CD4-positive, alpha-beta T cell treated with Interleukin-17A for 1 hour (primary cell): ENCODE measurements around the gene IQGAP2.
"Not testable (repeated sequence)": the region's sequence is repeated elsewhere in the genome, so short reads cannot be mapped to it uniquely, and the experiment has no call there.

Experiments
- DNase-seq: peaks from one replicate; pipeline ENCODE4 v3.0.0-alpha.2; 2020

Gene IQGAP2

DNA sequence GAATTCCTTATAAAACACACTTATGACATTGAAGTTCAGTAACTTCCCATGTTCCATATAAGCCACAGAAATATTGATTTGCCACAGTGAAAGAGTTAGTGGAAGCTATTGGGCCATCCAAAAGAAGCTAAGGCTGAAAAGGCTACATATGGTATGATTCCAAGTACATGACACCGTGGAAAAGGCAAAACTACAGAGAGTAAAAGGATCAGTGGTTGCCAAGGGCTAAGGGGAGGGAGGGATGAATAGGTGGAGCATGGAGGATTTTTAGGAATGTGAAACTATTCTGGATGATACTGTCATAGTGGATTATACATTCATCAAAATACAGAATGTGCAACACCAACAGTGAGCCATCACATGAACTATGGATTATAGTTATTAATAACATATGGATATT lies 110.4 kb downstream of the IQGAP2 start:
- no peak for DNase-seq

DNA sequence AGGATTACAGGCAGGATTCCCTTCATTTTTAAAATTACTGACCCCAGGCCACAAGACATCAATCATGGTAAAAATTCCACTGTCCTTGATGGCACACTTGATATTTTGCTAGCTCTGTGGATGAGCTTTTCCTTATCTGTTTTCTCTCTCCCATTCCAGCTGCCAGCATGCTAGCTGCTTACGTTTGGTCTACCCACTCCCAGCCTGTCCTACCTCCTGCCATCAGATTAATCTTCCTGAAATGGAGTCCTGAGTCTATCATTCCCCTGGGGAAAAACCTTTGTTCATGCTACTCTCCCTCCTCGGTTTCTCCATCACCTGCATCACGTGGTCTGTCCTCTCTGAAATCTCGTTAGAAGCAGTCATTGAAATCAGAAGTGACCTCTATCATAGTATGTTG lies 111.2 kb downstream of the IQGAP2 start:
- no peak for DNase-seq

DNA sequence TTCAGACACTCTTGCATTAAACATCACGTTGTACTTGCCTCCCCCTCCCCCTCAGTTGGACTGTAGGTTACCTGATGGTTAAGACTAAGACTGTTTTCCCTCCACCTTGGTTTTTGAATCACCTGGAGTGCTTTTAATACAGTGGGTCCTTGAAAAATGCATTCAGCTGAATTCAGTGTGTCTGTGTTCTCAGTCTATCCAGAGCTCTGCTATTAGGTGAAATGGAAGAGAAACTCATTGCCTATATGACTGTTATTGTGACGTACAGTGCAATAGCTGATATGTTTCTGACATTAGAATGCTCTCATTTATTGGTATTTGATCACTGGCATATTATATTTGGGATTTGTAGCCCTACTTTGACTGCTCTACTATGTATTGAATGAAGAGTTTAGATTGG lies 111.6 kb downstream of the IQGAP2 start:
- no peak for DNase-seq

DNA sequence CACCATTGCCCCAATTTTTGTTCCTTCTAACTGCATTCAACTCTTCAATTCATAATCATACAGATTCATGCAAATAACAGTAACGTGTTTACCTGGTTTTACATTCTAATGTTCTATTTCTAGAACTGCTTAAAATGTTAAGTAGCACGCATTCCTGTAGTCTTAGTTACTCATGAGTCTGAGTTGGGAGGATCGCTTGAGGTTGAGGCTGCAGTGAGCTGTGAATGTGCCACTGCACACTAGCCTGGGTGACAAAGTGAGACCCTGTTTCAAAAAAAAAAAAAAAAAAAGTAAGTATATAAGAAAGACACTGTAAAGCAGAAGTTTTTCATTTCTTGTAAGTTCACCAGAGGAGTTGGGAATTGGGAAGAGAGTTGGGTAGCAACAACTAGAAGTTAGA lies 114.2 kb downstream of the IQGAP2 start:
- no peak for DNase-seq

GRCh38 chr5:76518246-76518645 lies 115.2 kb downstream of the IQGAP2 start:
- DNase-seq = not testable (repeated sequence)

- DNase-seq = peak; percentile 26
These were observed 118.2 kb downstream of the IQGAP2 start for GRCh38 chr5:76521240-76521758.

DNA sequence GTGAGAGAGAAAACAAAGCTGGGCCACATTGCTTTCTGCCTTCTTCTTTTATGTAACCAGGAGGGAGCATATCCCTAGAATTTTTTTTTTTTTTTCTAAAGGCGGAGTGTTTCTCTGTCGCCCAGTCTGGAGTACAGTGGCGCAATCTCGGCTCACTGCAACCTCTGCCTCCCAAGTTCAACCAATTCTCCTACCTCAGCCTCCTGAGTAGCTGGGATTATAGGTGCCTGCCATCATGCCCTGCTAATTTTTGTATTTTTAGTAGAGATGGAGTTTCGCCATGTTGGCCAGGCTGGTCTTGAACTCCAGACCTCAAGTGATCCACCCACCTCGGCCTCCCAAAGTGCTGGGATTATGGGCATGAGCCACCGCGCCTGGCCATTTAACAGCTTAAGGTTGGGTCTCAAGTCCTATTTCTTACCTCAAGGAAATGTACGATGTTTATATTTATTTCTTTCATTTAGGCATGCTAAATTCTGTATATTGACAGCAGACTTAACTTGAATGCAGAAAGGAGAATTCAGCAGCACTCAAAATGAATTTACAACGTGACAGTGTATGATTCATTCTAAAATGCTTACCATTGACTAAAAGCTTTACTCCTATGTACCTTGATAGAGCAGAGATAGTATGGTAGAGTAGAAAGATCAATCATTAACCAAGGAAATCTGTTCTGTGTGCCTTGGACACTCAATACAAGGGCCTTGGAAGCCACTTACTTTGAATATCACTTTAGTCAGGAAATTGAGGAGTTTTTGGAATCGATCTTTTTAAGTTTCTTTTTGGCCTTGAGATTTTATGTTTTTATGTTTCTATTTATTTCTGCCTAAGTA lies 119.2 kb downstream of the IQGAP2 start:
- no peak for DNase-seq

- DNase-seq = no peak
These were observed 121.2 kb downstream of the IQGAP2 start for GRCh38 chr5:76524101-76524835.

GRCh38 chr5:76524868-76525267 lies 121.8 kb downstream of the IQGAP2 start:
- no peak for DNase-seq

- DNase-seq = no peak
These were observed 122.9 kb downstream of the IQGAP2 start for GRCh38 chr5:76525956-76526355.

DNA sequence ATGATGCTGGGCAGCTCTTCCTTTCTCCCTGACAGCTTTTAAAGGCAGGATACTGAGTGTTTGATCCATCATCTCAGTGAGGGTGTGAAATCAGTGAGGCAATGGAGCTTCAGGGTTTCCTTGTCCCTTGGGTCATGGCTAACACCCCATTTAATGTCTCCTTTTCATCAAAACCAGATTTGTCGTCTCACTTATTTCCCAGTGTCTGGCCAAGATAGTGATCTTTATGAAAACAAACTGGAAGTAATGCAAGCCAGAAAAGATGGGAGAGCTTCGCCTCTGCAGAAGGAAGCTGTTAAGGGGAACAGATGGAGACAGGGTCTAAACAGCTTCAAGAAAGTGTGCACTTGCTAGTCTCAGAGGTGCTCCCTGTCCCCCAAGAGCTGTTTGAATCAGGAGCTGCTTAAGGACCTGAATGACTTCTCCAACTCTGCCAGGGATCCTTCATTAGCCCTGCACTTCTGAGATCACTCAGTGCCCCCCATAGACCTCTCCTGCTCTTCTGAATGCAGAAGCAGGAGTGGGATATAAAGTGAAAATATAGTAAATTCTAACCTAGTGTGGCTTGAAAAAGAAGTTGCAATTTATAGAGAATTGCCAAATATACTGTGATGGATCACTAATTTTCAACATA lies 124.0 kb downstream of the IQGAP2 start:
- DNase-seq = no peak

GRCh38 chr5:76527685-76528161 lies 124.6 kb downstream of the IQGAP2 start:
- DNase-seq = no peak

DNA sequence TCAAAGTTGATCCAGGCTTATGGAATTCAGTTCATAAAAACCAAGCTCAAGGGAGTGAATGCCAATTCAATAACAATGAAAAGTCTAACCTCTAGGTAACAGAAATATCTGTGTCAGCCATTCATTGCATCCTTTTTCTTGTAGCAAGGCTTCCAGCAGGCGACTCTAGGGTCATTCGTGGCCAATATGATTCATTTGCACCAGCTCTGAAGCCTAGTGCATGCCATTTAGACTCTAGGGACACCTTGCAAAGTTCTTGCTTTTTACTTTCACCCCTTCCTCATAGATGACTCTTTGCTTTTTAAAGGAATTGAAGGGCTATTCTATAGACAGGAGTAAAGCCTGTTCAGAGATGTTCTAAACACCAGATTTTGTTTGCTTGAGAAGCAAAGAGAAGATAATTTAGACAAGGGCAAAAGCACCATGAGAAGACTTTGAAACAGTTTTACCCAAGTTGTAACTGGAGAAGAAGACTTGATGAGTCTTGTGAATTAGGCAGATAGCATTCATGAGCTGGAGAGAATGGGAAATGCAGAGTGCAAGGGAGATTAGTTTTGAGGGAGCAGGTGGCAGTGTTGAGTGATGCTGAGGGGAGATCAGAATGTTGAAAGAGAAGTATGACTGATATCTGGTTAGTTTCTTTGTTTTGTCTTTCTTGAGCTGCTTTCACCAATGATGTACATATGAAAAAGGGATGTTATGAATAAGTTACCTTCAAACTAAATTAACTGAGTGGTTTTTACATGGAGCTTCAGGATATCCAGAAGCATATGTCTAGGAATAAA lies 125.7 kb downstream of the IQGAP2 start:
- DNase-seq = no peak

GRCh38 chr5:76529464-76530344 lies 126.6 kb downstream of the IQGAP2 start:
- DNase-seq = no peak

- no peak for DNase-seq
These were observed 129.0 kb downstream of the IQGAP2 start for GRCh38 chr5:76532052-76532451.

DNA sequence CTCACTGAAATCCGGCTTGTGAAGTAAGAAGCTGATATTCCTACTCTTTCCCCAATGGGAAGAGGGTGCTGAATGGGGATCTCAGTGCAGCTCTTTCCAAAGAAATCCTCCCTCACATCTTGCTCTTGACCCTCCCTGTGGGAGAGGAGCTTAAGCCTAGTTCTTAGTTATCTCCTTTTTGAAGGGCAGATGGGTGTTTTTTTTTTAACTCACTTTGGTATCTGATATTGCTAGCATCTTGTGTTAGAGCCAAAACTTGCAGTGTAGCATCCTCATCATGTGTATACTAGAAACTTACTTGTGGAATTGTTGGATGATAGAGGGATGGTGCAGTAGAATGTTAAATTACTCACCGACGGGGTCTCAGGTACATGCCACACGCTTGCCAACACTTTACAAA lies 129.9 kb downstream of the IQGAP2 start:
- DNase-seq = no peak

- no peak for DNase-seq
These were observed 132.5 kb downstream of the IQGAP2 start for GRCh38 chr5:76535577-76535976.

DNA sequence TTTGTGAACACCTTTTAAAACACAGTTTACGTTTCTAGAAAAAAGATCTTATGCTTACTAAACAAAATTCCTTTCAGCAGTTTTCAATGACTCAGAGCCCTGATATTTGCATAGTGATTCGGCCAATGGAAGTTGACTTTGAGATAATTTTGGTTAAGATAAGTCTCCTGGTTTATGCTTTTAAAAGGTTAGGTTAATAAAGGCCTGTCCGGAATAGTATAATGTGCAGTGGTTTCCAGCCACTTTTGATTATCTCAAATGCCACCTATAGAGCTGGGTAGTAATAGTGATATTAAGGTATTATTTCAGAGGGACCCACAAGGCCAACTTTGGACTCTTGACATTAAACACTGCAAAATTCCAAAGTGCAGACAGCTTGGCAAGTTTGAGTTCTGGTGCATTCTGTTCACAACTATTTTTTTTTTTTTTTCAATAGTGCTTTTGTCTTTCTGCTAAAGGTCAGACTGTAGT lies 134.0 kb downstream of the IQGAP2 start:
- no peak for DNase-seq

- no peak for DNase-seq
These were observed 139.2 kb downstream of the IQGAP2 start for GRCh38 chr5:76542241-76542640.

DNA sequence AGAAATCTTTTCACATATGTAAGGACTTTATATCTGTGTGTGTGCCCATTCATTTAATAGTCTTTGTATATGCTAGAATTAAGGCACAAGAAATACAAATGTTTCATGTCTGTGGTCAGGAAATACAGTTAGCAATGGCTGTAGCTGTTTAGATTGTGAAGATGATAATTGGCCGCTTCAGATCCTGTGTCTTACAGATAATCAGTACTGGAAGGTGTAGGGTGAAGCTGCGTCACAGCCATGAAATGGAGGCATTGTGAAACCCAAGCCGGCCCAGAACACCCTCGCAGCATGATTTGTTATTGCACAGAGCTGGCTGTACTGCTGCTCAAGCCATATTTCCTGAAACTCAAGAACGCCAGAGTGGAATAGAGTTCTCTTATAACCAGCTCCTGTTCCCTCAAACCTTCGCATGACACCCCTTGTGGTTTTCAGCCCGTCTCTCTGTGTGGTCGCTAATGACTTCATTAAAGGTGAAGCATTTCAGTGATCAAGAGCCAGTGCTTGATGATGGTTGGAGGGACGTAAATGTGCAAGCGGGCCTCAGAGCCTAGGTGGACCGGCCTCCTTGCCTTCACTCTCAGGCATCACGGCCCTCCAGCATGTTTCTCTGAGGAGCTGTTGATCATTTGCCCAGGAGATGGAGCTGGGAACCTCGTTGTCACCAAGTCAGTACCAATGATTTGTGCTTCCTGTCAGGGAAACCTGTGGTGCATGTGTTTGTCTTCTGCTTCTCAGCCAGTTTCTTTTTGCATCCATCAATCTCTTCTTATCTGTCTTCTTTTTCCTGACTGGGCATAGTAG lies 140.0 kb downstream of the IQGAP2 start:
- DNase-seq = peak; percentile 75
